HepG2 (cell line): ENCODE results near the gene CRISP3. TPM values are rescaled to one million over a fixed set of nuclear protein-coding genes. Genes with fewer than 3 reads are reported as not detected.

Experiments used
- ATAC-seq: fragments of 200-7000 bp; cut with Tn5 transposase; 3 replicates; pipeline ENCODE4 v1.9.1; 2020; ENCODE audit warnings: mild to moderate bottlenecking, moderate library complexity
- BruUV-seq: library from RNA; stranded (reverse); fragments of 400-500 nt; replicated peaks from 2 replicates; lab custom pipeline; 2021; lab: Mats Ljungman, UMichigan
- CTCF ChIA-PET: fragments of 300-600 bp; formaldehyde crosslinking; extraction: SDS; loops from one replicate; lab custom pipeline; 2021; ENCODE audit warnings: low total read pairs, inconsistent platforms, low intra/inter-chr PET ratio; lab: Yijun Ruan, JAX
- POLR2A ChIA-PET: fragments of 350-600 bp; sonication (Branson Sonifier 250); formaldehyde crosslinking; loops from one replicate; lab custom pipeline; 2020; ENCODE audit warnings: antibody characterized with exemption, inconsistent platforms; lab: Yijun Ruan, JAX
- DNase-seq: peaks from one replicate; pipeline ENCODE4 v3.0.0-alpha.2; 2015; ENCODE audit warnings: low spot score
- FAIRE-seq: peaks from 3 replicates; lab custom pipeline; 2011; peaks lifted over from hg19 to GRCh38; lab: Jason Lieb, UNC
- H2AFZ ChIP-seq: one replicate; pipeline ENCODE4 v1.6.1; 2011; ENCODE audit warnings: low read length, inconsistent platforms
- H3K27ac ChIP-seq: fragments of 300-600 bp; 3 replicates; pipeline ENCODE4 v1.8.0; 2011; ENCODE audit warnings: mixed run types, mild to moderate bottlenecking, mixed read lengths, low read length, inconsistent platforms; ENCODE audit not compliant: insufficient read depth; ENCODE audit errors: extremely low read length
- H3K27me3 ChIP-seq, 2 experiments: fragments of 200-600 bp in 1 of 2; 2 replicates in 1 of 2; 3 replicates in 1 of 2; pipeline versions ENCODE4 v1.6.0 to v1.8.0; 2011; ENCODE audit warnings: low read length in 2 of 2, mild to moderate bottlenecking in 2 of 2, moderate library complexity in 2 of 2, inconsistent platforms in 1 of 2; ENCODE audit not compliant: insufficient read depth in 2 of 2, control insufficient read depth in 1 of 2
- H3K36me3 ChIP-seq, 2 experiments: fragments of 200-600 bp in 1 of 2; replicated peaks in 1 of 2; 2 replicates in 1 of 2; 3 replicates in 1 of 2; pipeline versions ENCODE4 v1.5.1 to v1.8.0; 2011; ENCODE audit warnings: low read length in 2 of 2, inconsistent platforms in 1 of 2; ENCODE audit not compliant: insufficient read depth in 2 of 2, control insufficient read depth in 1 of 2
- H3K4me1 ChIP-seq: 2 replicates; pipeline ENCODE4 v1.5.1; 2012; ENCODE audit warnings: low read length, inconsistent platforms; ENCODE audit not compliant: insufficient read depth
- H3K4me2 ChIP-seq: 2 replicates; pipeline ENCODE4 v1.6.0; 2011; ENCODE audit warnings: low read depth, low read length, inconsistent platforms
- H3K4me3 ChIP-seq, 3 experiments: fragments of 200-600 bp in 1 of 3; sonication (generic), shearing (Covaris generic) in 1 of 3; replicated peaks in 1 of 3; 2 replicates each; pipeline ENCODE4 v1.5.1; 2011 to 2016; ENCODE audit warnings: low read length in 3 of 3, inconsistent platforms in 2 of 3, low read depth in 2 of 3, mild to moderate bottlenecking in 2 of 3, control low read depth in 1 of 3, mixed read lengths in 1 of 3; ENCODE audit not compliant: insufficient read depth in 1 of 3
- H3K79me2 ChIP-seq: one replicate; pipeline ENCODE4 v1.6.1; 2011; ENCODE audit warnings: low read length, inconsistent platforms; ENCODE audit not compliant: insufficient read depth
- H3K9ac ChIP-seq: 2 replicates; pipeline ENCODE4 v1.6.0; 2011; ENCODE audit warnings: mild to moderate bottlenecking, low read depth, low read length, inconsistent platforms; ENCODE audit not compliant: insufficient read depth
- H3K9me3 ChIP-seq: 2 replicates; pipeline ENCODE4 v1.5.1; 2012; ENCODE audit warnings: mild to moderate bottlenecking, low read length
- H4K20me1 ChIP-seq: 2 replicates; pipeline ENCODE4 v1.6.0; 2011; ENCODE audit warnings: inconsistent platforms, mild to moderate bottlenecking, low read length, moderate library complexity; ENCODE audit not compliant: insufficient read depth
- AHR ChIP-seq: IDR thresholded peaks from 2 replicates; pipeline ENCODE4 v1.6.1; 2018; ENCODE audit warnings: missing genetic modification reagents, missing compliant biosample characterization
- ARNT2 ChIP-seq: sonication (generic); formaldehyde crosslinking; IDR thresholded peaks from 2 replicates; pipeline ENCODE4 v1.8.0; 2022; ENCODE audit warnings: mild to moderate bottlenecking, low read depth, missing genetic modification reagents, moderate library complexity
- ASH2L ChIP-seq: fragments of 300-600, 200-600 bp; sonication (generic); IDR thresholded peaks from 2 replicates; pipeline ENCODE4 v1.7.0; 2017; ENCODE audit warnings: low read depth, mild to moderate bottlenecking, moderate library complexity, mixed read lengths, low read length; ENCODE audit not compliant: insufficient read length
- ATAD3A ChIP-seq: sonication (generic); formaldehyde crosslinking; IDR thresholded peaks from 2 replicates; pipeline ENCODE4 v1.4.0; 2020; ENCODE audit warnings: missing genetic modification reagents
- CREB3 ChIP-seq: sonication (generic); formaldehyde crosslinking; IDR thresholded peaks from 2 replicates; pipeline ENCODE4 v1.5.0; 2020; ENCODE audit warnings: missing genetic modification reagents
- GATAD1 ChIP-seq: IDR thresholded peaks from 2 replicates; pipeline ENCODE4 v1.6.1; 2016; ENCODE audit warnings: missing genetic modification reagents, missing compliant biosample characterization
- GMEB2 ChIP-seq: IDR thresholded peaks from 2 replicates; pipeline ENCODE4 v1.6.1; 2016; ENCODE audit warnings: missing biosample characterization, missing genetic modification reagents, low read depth
- JUND ChIP-seq: sonication (generic); formaldehyde crosslinking; IDR thresholded peaks from 2 replicates; pipeline ENCODE4 v1.8.0; 2022; ENCODE audit warnings: mild to moderate bottlenecking, missing genetic modification reagents
- NRL ChIP-seq: sonication (generic); formaldehyde crosslinking; IDR thresholded peaks from 2 replicates; pipeline ENCODE4 v1.5.0; 2020; ENCODE audit warnings: missing genetic modification reagents, mild to moderate bottlenecking, moderate library complexity, borderline replicate concordance
- SOX5 ChIP-seq: IDR thresholded peaks from 2 replicates; pipeline ENCODE4 v1.6.1; 2016; ENCODE audit warnings: borderline replicate concordance
- SOX6 ChIP-seq, 2 experiments: fragments of 450-650 bp in 1 of 2; sonication (generic) in 1 of 2; formaldehyde crosslinking in 1 of 2; IDR thresholded peaks; 2 replicates each; pipeline versions ENCODE4 v1.4.0 to v1.6.1; 2017 to 2020; ENCODE audit warnings: antibody characterized with exemption in 1 of 2, mild to moderate bottlenecking in 1 of 2, missing genetic modification reagents in 1 of 2
- ZBTB33 ChIP-seq: sonication (generic); formaldehyde crosslinking; IDR thresholded peaks from 2 replicates; pipeline ENCODE4 v1.4.0; 2020; ENCODE audit warnings: missing genetic modification reagents
- ZBTB37 ChIP-seq: sonication (generic); formaldehyde crosslinking; IDR thresholded peaks from 2 replicates; pipeline ENCODE4 v1.4.0; 2020; ENCODE audit warnings: mild to moderate bottlenecking, missing genetic modification reagents
- ZNF234 ChIP-seq: sonication (generic); formaldehyde crosslinking; conservative IDR thresholded peaks from 2 replicates; pipeline ENCODE4 v1.5.1; 2020; ENCODE audit warnings: mild to moderate bottlenecking, missing genetic modification reagents
- ZNF354B ChIP-seq: sonication (generic); formaldehyde crosslinking; IDR thresholded peaks from 2 replicates; pipeline ENCODE4 v1.8.0; 2022; ENCODE audit warnings: mild to moderate bottlenecking, missing genetic modification reagents
- ZNF543 ChIP-seq: sonication (generic); formaldehyde crosslinking; IDR thresholded peaks from 2 replicates; pipeline ENCODE4 v1.4.0; 2020; ENCODE audit warnings: mild to moderate bottlenecking, missing genetic modification reagents
- ZSCAN22 ChIP-seq: sonication (generic); formaldehyde crosslinking; IDR thresholded peaks from 2 replicates; pipeline ENCODE4 v1.4.0; 2020; ENCODE audit warnings: mild to moderate bottlenecking, missing genetic modification reagents
- ZSCAN30 ChIP-seq: sonication (generic); formaldehyde crosslinking; IDR thresholded peaks from 2 replicates; pipeline ENCODE4 v1.5.0; 2020; ENCODE audit warnings: mild to moderate bottlenecking, missing genetic modification reagents
- WGBS: methylation state at CpG from one replicate; pipeline ENCODE4 v1.1.6; 2017; ENCODE audit warnings: low lambda C conversion rate; 5-methylcytosine and 5-hydroxymethylcytosine counted together
- in situ Hi-C: cut with HindIII; loops from 2 replicates; pipeline ENCODE4 v1.10.0; 2017; ENCODE audit warnings: low pct_unique_long_range_greater_than_20kb; ENCODE audit not compliant: extremely low pct_ligation_motif_present
- intact Hi-C: fragments of 100-400 bp; cut with micrococcal nuclease; formaldehyde crosslinking; loops from one replicate; pipeline ENCODE4 v1.10.0; 2022; ENCODE audit not compliant: unreplicated experiment
- polyA plus RNA-seq, 8 experiments: library from polyadenylated mRNA; depleted of rRNA in 3 of 8; stranded (reverse) in 7 of 8; unstranded in 1 of 8; fragments of >200 nt; fragmentation: Illumina TruSeq in 4 of 8; extraction: Trizol in 4 of 8; gene quantifications; 2 replicates each; pipeline versions ENCODE4 v1.2.1 to v1.2.3, GENCODE V29; 2011 to 2016; ENCODE audit warnings: low read depth in 4 of 8, missing spikeins in 1 of 8, mixed read lengths in 1 of 8; ENCODE audit not compliant: insufficient read depth in 1 of 8
- total RNA-seq, 5 experiments: library from RNA; depleted of rRNA; stranded (reverse); fragments of >200 nt; fragmentation: Illumina TruSeq; extraction: Trizol; gene quantifications; 2 replicates each; pipeline ENCODE4 v1.2.3, GENCODE V29; 2016; ENCODE audit warnings: low read depth in 1 of 5

CRISP3 gene
- total and polyA plus RNA-seq, 2 of the 13 experiments (the other 11 are each of a cell fraction or from before 2014, with no cell fraction given), result not detected

GRCh38 chr6:49764571-49765236, 20.5 kb upstream of the CRISP3 start:
- ChIA-PET POLR2A (no interaction called here), CTCF (no interaction called here)
- 0 out of 6 replicates have a peak overlapping the region, but pooled peaks of 1 of the 3 experiments have one; percentile 6 for H3K4me3 ChIP-seq
- no peaks in the 10 kb centered on the region for H3K79me2 ChIP-seq
- H3K4me2 ChIP-seq, result peak overlapping the region; percentile 49
- H3K4me1 ChIP-seq, result peaks cover 38% of the 10 kb centered on the region
- no peak overlapping the region for H2AFZ ChIP-seq
- FAIRE-seq, result peak; percentile 66
- intact Hi-C loops (loop anchor here (5.0 kb wide), 1 partner anchor 242 kb away; no protein-coding TSS in a partner anchor), in situ Hi-C loops (no loop called here)
- no peaks in the 10 kb centered on the region for H3K9me3 ChIP-seq
- peak; percentile 70 for DNase-seq
- H4K20me1 ChIP-seq, result no peaks in the 10 kb centered on the region
- no peaks in the 10 kb centered on the region for H3K36me3 ChIP-seq
- WGBS, result 0% methylated on average over 2 of the region's 2 CpGs
- peak; percentile 69 for ATAC-seq
- no peaks in the 10 kb centered on the region for H3K27me3 ChIP-seq
- peak overlapping the region; percentile 19 for H3K27ac ChIP-seq
- H3K9ac ChIP-seq, result no peak overlapping the region
- BruUV-seq, result no TSS peak
- TF ChIP-seq GATAD1 (CRISPR knock-in tag) (no peak), GMEB2 (CRISPR knock-in tag) (no peak), ARNT2 (CRISPR knock-in tag) (no peak), ASH2L (peak; percentile 58), SOX5 (peak; percentile 78), ZSCAN22 (CRISPR knock-in tag) (no peak), ZNF234 (CRISPR knock-in tag) (no peak), ZNF354B (CRISPR knock-in tag) (no peak), ZNF543 (no peak), NRL (CRISPR knock-in tag) (no peak), ZBTB37 (CRISPR knock-in tag) (no peak), ATAD3A (no peak), ZBTB33 (CRISPR knock-in tag) (no peak), CREB3 (CRISPR knock-in tag) (no peak), ZSCAN30 (CRISPR knock-in tag) (no peak), AHR (CRISPR knock-in tag) (no peak), JUND (CRISPR knock-in tag) (no peak), SOX6 (IDR thresholded peaks at IDR 0.05) (no peak), SOX6 (CRISPR knock-in tag; IDR thresholded peaks at IDR 0.05) (peak; percentile 82)
